GM12891 (cell line): ENCODE measurements around the gene APOA5.
"Not testable (repeated sequence)": the region's sequence is repeated elsewhere in the genome, so short reads cannot be mapped to it uniquely, and the experiment has no call there.

Experiments
- DNase-seq: peaks from one replicate; pipeline ENCODE4 v3.0.0; 2011; ENCODE audit warnings: low spot score; ENCODE audit not compliant: insufficient read length
- FAIRE-seq: peaks from 2 replicates; lab custom pipeline; 2011; peaks lifted over from hg19 to GRCh38; lab: Jason Lieb, UNC
- PAX5 ChIP-seq: IDR thresholded peaks from 2 replicates; pipeline ENCODE4 v1.6.1; 2011; ENCODE audit warnings: low read length, moderate library complexity, mild to moderate bottlenecking; ENCODE audit not compliant: insufficient read depth, severe bottlenecking
- POLR2A ChIP-seq: IDR thresholded peaks from 2 replicates; pipeline ENCODE4 v1.6.1; 2011; ENCODE audit warnings: low read depth, low read length, control low read depth
- POLR2AphosphoS5 ChIP-seq: IDR thresholded peaks from 2 replicates; pipeline ENCODE4 v1.6.1; 2011; ENCODE audit warnings: low read depth, low read length, control low read depth
- POU2F2 ChIP-seq: IDR thresholded peaks from 2 replicates; pipeline ENCODE4 v1.6.1; 2011; ENCODE audit warnings: low read depth, mild to moderate bottlenecking, control low read depth, low read length, moderate library complexity
- SPI1 ChIP-seq: IDR thresholded peaks from 2 replicates; pipeline ENCODE4 v1.6.1; 2011; ENCODE audit warnings: low read depth, low read length, control low read depth
- TAF1 ChIP-seq: IDR thresholded peaks from 2 replicates; pipeline ENCODE4 v1.6.1; 2011; ENCODE audit warnings: low read depth, low read length, control low read depth

Gene APOA5

DNA sequence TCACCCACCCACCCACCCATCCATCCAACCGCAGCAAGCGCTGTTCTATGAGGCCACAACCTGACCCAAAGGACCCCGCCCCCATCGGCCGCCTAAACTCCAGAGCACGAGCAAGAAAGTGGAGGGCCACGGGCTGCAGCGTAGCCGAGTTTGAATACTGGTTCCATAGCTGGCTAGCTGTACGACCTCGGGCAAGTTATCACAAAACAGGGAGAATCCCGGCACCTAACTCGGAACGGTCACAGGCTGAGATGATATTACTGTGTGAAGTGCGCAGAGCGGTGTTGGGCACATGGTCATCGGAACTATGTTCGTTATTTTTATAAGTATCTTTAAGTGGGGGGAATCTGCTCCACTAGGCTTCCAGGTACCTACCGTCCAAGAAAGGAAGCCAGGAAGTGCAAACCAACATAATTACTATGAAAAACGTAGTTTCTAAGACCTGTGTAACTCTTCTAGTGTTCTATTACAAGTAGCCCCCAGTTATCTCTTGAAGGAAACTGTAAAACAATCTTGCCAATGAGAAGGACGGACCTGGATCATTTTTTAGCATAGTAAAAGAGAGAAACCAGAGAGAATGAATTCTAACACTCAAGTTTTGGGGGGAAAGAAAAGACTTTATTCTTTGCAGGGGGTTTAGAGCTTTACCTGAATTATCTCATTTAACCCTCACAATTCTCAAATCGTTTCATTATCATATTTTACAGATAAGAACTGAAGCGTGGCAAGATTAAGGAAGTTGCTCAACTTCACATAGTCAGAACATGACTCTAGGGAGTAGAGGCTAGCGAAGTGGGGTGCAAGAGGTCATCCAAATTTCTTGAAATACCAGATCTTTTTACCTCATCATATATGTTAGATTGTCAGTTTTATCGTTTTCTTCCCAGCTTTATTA lies 18.2 kb downstream of the APOA5 start:
- no peak for FAIRE-seq
- TF ChIP-seq TAF1 (no peak), SPI1 (0 out of 2 replicates have a peak, but pooled peaks have one; percentile 17), POLR2AphosphoS5 (peak; percentile 17), POU2F2 (no peak), POLR2A (no peak; the same call in 1 of the 2 replicates), PAX5 (no peak)
- no peak for DNase-seq

DNA sequence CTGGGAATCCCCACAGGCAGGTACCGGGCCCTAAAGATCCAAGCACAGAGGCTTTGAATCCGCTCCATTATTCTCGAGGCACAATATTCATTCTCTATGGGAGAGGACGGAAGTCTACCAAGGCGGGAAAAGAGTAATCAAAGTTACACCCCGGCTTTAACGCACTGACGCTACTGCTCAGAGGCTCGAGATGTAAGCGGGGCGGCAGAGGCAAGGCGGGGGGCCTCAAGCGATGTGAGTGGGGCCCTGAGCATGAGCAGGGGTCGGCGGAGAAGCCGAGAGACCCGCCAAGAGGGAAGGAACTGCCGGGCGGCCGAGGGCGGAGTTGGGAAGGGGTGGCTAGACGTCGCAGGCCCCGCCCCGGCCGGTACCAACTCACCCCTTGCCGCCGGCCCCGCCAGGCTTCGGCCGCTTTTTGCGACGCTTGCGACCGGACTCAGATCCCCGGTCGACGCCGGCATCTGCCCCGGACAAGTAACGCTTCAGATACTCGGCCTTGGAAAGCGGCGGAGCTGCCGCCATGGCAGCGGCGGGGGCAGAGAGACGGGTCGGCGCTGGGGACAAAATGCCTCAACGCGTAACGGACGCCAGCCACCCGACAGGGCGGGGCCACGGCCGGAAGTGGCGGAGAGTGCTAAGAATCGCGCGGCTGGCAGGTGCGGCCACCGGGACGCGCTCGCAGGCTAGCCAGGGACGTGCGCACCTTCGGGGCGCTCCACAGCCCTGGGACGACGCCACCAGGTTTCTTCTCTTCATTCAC lies 19.1 kb downstream of the APOA5 start, which contains the start of gene BUD13:
TSS of gene BUD13 (minus strand) at position 545 of the 760 bp plus-strand sequence. CDS start at position 522, 23 bp downstream.
- FAIRE-seq, result peak; percentile 99
- DNase-seq, result peak; percentile 90
- TF ChIP-seq POU2F2, result peak; percentile 58; the same call in 1 of the 2 replicates
- TF ChIP-seq POLR2AphosphoS5, result peak; percentile 85
- TF ChIP-seq SPI1, result peak; percentile 12; the same call in 1 of the 2 replicates
- TF ChIP-seq PAX5, result peak; percentile 56
- TF ChIP-seq TAF1, result peak; percentile 65
- peak; percentile 88 for TF ChIP-seq POLR2A

DNA sequence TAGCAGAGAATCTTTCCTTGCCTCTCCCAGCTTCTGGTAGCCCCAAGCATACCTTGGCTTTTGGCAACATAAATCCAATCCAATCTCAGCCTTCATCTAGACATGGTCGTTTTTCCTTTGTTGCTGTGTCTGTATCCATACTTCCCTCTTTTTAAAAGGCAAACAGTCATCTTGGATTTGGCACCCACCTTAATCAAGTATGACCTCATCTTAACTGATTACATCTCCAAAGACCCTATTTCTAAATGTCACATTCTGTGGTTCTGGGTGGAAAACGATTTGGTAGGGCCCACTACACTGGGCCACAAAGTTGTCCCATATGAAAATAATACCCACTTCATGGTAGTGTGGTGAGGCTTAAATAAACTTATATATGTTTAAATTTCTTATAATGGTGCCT lies 19.7 kb downstream of the APOA5 start:
- FAIRE-seq (no peak), DNase-seq (no peak)
- TF ChIP-seq PAX5 (no peak), POU2F2 (no peak), SPI1 (no peak)

DNA sequence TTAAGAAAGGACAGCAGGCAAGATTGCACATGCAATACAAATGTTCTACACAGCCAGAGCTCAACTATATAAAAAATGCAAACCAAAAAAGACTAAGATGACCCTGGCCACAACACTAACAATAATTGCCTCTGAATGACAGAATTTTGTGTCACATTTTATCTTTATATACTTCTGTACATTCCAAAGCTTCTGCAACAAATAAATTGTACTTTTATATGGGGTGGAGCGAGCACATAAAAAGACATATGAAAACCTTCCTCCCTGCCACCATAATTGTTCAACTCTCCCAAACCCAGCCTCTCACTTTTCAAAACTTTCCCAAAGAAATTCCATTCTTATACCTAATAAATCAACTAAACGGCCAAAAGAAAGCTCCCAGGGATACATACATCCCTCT lies 29.5 kb downstream of the APOA5 start:
- TF ChIP-seq POLR2AphosphoS5, result no peak
- no peak for TF ChIP-seq POLR2A
- no peak for TF ChIP-seq POU2F2
- TF ChIP-seq PAX5, result no peak
- DNase-seq (no peak), FAIRE-seq (no peak)

DNA sequence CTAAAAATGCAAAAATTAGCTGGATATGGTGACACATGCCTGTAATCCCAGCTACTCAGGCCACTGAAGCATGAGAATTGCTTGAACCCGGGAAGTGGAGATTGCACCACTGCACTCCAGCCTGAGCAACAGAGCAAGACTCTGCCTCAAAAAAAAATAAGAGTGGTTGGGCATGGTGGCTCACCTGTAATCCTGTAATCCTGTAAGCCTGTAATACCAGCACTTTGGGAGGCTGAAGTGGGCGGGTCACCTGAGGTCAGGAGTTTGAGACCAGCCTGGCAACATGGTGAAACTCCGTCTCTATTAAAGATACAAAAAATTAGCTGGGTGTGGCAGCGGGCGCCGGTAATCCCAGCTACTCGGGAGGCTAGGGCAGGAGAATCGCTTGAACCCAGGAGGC lies 35.6 kb downstream of the APOA5 start:
- FAIRE-seq, DNase-seq: not testable (repeated sequence)

DNA sequence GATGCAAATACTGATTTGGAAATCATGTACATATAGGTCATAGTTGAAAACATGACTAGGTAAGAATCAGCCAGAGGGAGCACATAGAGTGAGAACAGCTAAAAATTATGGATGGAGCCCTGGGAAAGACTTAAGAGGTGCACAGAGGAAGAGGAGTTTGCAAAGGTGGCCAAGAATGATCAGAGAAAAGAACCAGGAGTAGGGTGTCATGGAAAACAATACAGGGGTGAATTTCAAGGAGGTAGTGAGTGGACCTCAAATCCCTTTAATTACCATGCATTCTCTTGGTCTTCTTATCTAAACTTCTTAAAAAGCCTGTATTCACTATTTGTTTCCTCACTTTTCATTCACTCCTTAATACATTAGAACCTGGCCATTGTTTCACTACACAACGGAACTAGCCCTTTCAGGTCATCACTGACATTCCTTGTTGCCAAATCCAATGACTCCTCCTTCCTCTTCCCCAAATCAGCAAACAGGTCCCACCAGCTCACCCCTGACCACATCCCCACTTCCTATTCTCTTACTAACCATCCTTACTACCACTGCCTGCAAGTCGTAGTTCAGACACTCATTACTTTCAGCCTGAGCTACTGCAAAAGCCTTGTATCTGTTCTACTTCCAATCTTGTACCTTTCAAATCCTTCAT lies 41.5 kb downstream of the APOA5 start:
- no peak for FAIRE-seq
- no peak for DNase-seq
- TF ChIP-seq PAX5 (no peak), POLR2AphosphoS5 (no peak), POU2F2 (no peak), SPI1 (no peak), TAF1 (no peak), POLR2A (no peak)

DNA sequence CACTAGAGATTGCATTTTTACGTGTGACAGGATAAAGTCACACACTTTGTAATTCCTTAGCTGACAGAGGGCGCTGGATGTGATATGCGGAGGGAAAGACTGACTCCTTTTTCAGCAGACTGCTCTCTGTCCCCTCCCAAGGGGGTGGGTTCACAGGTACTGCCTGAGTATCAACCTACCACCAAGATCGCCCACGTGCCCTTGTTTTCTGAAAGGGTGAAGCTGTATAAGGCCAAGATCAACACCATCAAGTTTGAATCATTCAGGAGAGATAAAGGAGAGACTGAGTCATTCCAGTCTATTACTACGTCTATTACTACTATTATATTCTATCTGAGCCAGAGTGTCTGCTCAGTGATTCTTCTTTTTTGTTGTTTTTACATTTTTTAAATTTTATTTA lies 49.6 kb downstream of the APOA5 start:
- TF ChIP-seq TAF1 (no peak), SPI1 (no peak), POLR2A (no peak)
- DNase-seq, result no peak
- FAIRE-seq, result peak; percentile 45

DNA sequence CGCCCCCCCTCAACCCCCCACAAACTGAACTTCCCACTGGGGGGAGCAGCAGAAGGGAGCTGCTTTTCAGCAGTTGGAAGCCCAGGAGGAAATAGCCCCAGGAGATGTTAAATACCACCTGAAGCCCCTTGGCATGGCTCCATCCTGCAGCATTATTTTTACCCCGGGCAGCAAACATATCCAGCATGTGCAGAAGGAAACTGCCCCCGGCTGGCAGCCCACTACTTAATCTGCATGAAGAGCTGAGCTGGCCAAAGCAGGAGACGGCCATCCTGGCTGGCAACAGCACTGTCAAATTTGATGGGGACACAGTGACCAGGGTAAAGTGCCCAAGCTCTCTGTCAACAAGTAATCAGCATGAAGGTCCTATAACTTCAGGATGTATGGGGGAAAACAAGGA lies 50.9 kb downstream of the APOA5 start:
- no peak for FAIRE-seq
- TF ChIP-seq POU2F2 (no peak), POLR2A (no peak), PAX5 (no peak), POLR2AphosphoS5 (no peak), TAF1 (no peak), SPI1 (no peak)

More for the DNA sequence above, 50.9 kb downstream of the APOA5 start:
- DNase-seq, result no peak
